A549 (cell line): Measurements from ENCODE around the gene ATG5. TPM values are rescaled to one million over a fixed set of nuclear protein-coding genes. Genes with fewer than 3 reads are reported as not detected.

Experiments used
- ATAC-seq, 2 experiments: fragments of 200-7000 bp in 1 of 2; fragments of >200 bp in 1 of 2; cut with Nextera tagmentation in 1 of 2; cut with Tn5 transposase in 1 of 2; 3 replicates each; pipeline versions ENCODE4 v1.8.0 to v1.9.1; 2018 to 2020; ENCODE audit warnings: mild to moderate bottlenecking in 1 of 2, moderate library complexity in 1 of 2
- CTCF ChIA-PET: fragments of 300-600 bp; sonication (Branson Sonifier 250); formaldehyde crosslinking; extraction: SDS; loops from one replicate; lab custom pipeline; 2021; ENCODE audit warnings: antibody characterized with exemption, inconsistent platforms; lab: Yijun Ruan, JAX
- POLR2A ChIA-PET: fragments of 350-600 bp; formaldehyde crosslinking; extraction: SDS; loops from one replicate; lab custom pipeline; 2021; ENCODE audit warnings: antibody characterized with exemption, inconsistent platforms; lab: Yijun Ruan, JAX
- DNase-seq, 2 experiments: peaks; one replicate each; pipeline versions ENCODE4 v3.0.0 to v3.0.0-alpha.2; 2011 to 2016; ENCODE audit warnings: low read depth in 1 of 2, low spot score in 1 of 2
- FAIRE-seq: peaks from 2 replicates; lab custom pipeline; 2011; peaks lifted over from hg19 to GRCh38; lab: Jason Lieb, UNC
- H3K27ac ChIP-seq, 2 experiments: fragments of >200 bp; sonication (Bioruptor Twin); formaldehyde crosslinking; 3 replicates each; pipeline ENCODE4 v1.5.1; 2016 to 2017
- H3K4me1 ChIP-seq: fragments of >200 bp; sonication (Bioruptor Twin); formaldehyde crosslinking; 3 replicates; pipeline ENCODE4 v1.6.1; 2016
- H3K4me2 ChIP-seq: fragments of >200 bp; sonication (Bioruptor Twin); formaldehyde crosslinking; 3 replicates; pipeline ENCODE4 v1.6.1; 2016
- H3K4me3 ChIP-seq: fragments of >200 bp; sonication (Bioruptor Twin); formaldehyde crosslinking; 3 replicates; pipeline ENCODE4 v1.5.1; 2016
- H3K9me3 ChIP-seq: fragments of >200 bp; sonication (Bioruptor Twin); formaldehyde crosslinking; 3 replicates; pipeline ENCODE4 v1.6.1; 2016
- BHLHE40 ChIP-seq: IDR thresholded peaks from 2 replicates; pipeline ENCODE4 v1.6.1; 2012; ENCODE audit warnings: low read depth, low read length, inconsistent platforms
- EHMT2 ChIP-seq: fragments of 200-600 bp; sonication (generic); IDR thresholded peaks from 2 replicates; pipeline ENCODE4 v1.6.1; 2016; ENCODE audit warnings: antibody characterized with exemption, low read depth, mild to moderate bottlenecking, moderate library complexity
- ESRRA ChIP-seq: fragments of 150-350 bp; IDR thresholded peaks from 2 replicates; pipeline ENCODE4 v1.6.1; 2014; ENCODE audit warnings: mild to moderate bottlenecking, low read length, borderline replicate concordance
- FOSB ChIP-seq: fragments of 250-450 bp; sonication (Bioruptor Pico); IDR thresholded peaks from 2 replicates; pipeline ENCODE4 v1.5.0; 2020; ENCODE audit warnings: mild to moderate bottlenecking, moderate library complexity
- FOSL2 ChIP-seq, 2 experiments: fragments of 450-650 bp in 1 of 2; fragments of >200 bp in 1 of 2; sonication (Bioruptor Twin) in 1 of 2; formaldehyde crosslinking; IDR thresholded peaks; 2 replicates each; pipeline versions ENCODE4 v1.5.0 to v1.6.1; 2016 to 2020; ENCODE audit warnings: mild to moderate bottlenecking in 1 of 2, moderate library complexity in 1 of 2
- FOXS1 ChIP-seq: fragments of 250-450 bp; sonication (Bioruptor Pico); IDR thresholded peaks from 2 replicates; pipeline ENCODE4 v1.5.0; 2020; ENCODE audit warnings: mild to moderate bottlenecking, moderate library complexity
- GATA3 ChIP-seq: IDR thresholded peaks from 2 replicates; pipeline ENCODE4 v1.6.1; 2012; ENCODE audit warnings: borderline replicate concordance
- HDAC2 ChIP-seq: fragments of 200-600 bp; sonication (generic); IDR thresholded peaks from 2 replicates; pipeline ENCODE4 v1.6.1; 2016
- HOXA7 ChIP-seq: fragments of 250-450 bp; sonication (Bioruptor Pico); IDR thresholded peaks from 2 replicates; pipeline ENCODE4 v1.5.0; 2020; ENCODE audit warnings: mild to moderate bottlenecking, moderate library complexity
- HOXB13 ChIP-seq: fragments of 250-450 bp; sonication (Bioruptor Pico); IDR thresholded peaks from 2 replicates; pipeline ENCODE4 v1.5.0; 2020; ENCODE audit warnings: low read depth, mild to moderate bottlenecking, moderate library complexity
- HOXB5 ChIP-seq: fragments of 250-450 bp; sonication (Bioruptor Pico); IDR thresholded peaks from 2 replicates; pipeline ENCODE4 v1.5.0; 2020; ENCODE audit warnings: mild to moderate bottlenecking, moderate library complexity
- JUNB ChIP-seq: fragments of >200 bp; sonication (Bioruptor Twin); formaldehyde crosslinking; IDR thresholded peaks from 2 replicates; pipeline ENCODE4 v1.6.1; 2016
- KDM1A ChIP-seq: fragments of 200-600 bp; sonication (generic); IDR thresholded peaks from 2 replicates; pipeline ENCODE4 v1.6.1; 2016; ENCODE audit warnings: low read depth, mild to moderate bottlenecking
- MYC ChIP-seq: IDR thresholded peaks from 2 replicates; pipeline ENCODE4 v1.6.1; 2012; ENCODE audit warnings: mild to moderate bottlenecking, inconsistent platforms, low read length, improper control_type of control experiment, borderline replicate concordance
- NFE2L2 ChIP-seq: fragments of 150-350 bp; conservative IDR thresholded peaks from 2 replicates; pipeline ENCODE4 v1.6.1; 2014; ENCODE audit warnings: low read length
- NPAS2 ChIP-seq: fragments of 250-450 bp; sonication (Bioruptor Pico); IDR thresholded peaks from 2 replicates; pipeline ENCODE4 v1.8.0; 2022; ENCODE audit warnings: mild to moderate bottlenecking, moderate library complexity, borderline replicate concordance
- POLR2A ChIP-seq: IDR thresholded peaks from 2 replicates; pipeline ENCODE4 v1.6.1; 2012; ENCODE audit warnings: mild to moderate bottlenecking, low read length
- RAD21 ChIP-seq, 2 experiments: fragments of >200 bp in 1 of 2; sonication (Bioruptor Twin) in 1 of 2; formaldehyde crosslinking in 1 of 2; IDR thresholded peaks in 1 of 2; conservative IDR thresholded peaks in 1 of 2; 2 replicates in 1 of 2; 3 replicates in 1 of 2; pipeline ENCODE4 v1.6.1; 2012 to 2018; ENCODE audit warnings: inconsistent platforms in 1 of 2
- RCOR1 ChIP-seq: fragments of 150-350 bp; IDR thresholded peaks from 2 replicates; pipeline ENCODE4 v1.6.1; 2014; ENCODE audit warnings: antibody characterized with exemption, low read length, low read depth
- RFX5 ChIP-seq: fragments of 450-650 bp; IDR thresholded peaks from 2 replicates; pipeline ENCODE4 v1.7.1; 2014; ENCODE audit warnings: antibody characterized with exemption, mild to moderate bottlenecking, moderate library complexity
- RNF2 ChIP-seq: fragments of 200-600 bp; sonication (generic); IDR thresholded peaks from 2 replicates; pipeline ENCODE4 v1.6.1; 2016; ENCODE audit warnings: low read depth, mild to moderate bottlenecking, antibody characterized with exemption, moderate library complexity, borderline replicate concordance
- SMC3 ChIP-seq: fragments of >200 bp; sonication (Bioruptor Twin); formaldehyde crosslinking; IDR thresholded peaks from 3 replicates; pipeline ENCODE4 v1.6.1; 2018; ENCODE audit warnings: inconsistent platforms
- SREBF2 ChIP-seq: fragments of 450-650 bp; IDR thresholded peaks from 2 replicates; pipeline ENCODE4 v1.6.1; 2014; ENCODE audit warnings: mild to moderate bottlenecking, moderate library complexity
- TFCP2L1 ChIP-seq: fragments of 250-450 bp; sonication (Bioruptor Pico); IDR thresholded peaks from 2 replicates; pipeline ENCODE4 v1.5.0; 2021; ENCODE audit warnings: mild to moderate bottlenecking
- ZFP36 ChIP-seq: fragments of 450-650 bp; IDR thresholded peaks from 2 replicates; pipeline ENCODE4 v1.6.1; 2014; ENCODE audit warnings: borderline replicate concordance; ENCODE audit not compliant: partially characterized antibody
- ZNF302 ChIP-seq: fragments of 250-450 bp; sonication (Bioruptor Pico); IDR thresholded peaks from 2 replicates; pipeline ENCODE4 v1.9.0; 2021; ENCODE audit warnings: inconsistent platforms, mild to moderate bottlenecking, moderate library complexity
- ZSCAN20 ChIP-seq: fragments of 250-450 bp; sonication (Bioruptor Pico); IDR thresholded peaks from 2 replicates; pipeline ENCODE4 v1.8.0; 2022; ENCODE audit warnings: mild to moderate bottlenecking, moderate library complexity
- WGBS: methylation state at CpG from one replicate; pipeline ENCODE4 v1.1.6; 2017; ENCODE audit errors: missing lambda C conversion rate; 5-methylcytosine and 5-hydroxymethylcytosine counted together
- polyA plus RNA-seq, 4 experiments: library from polyadenylated mRNA; depleted of rRNA in 3 of 4; stranded (reverse); fragments of >200 nt; fragmentation: RNase III in 1 of 4; extraction: RNeasy Plus Mini Kit Qiagen cat#74134 plus additional on column Dnase treatment in 1 of 4; gene quantifications; 2 replicates in 3 of 4; 3 replicates in 1 of 4; pipeline ENCODE4 v1.2.3, GENCODE V29; 2011 to 2017
- TF ChIP-seq, protein P1 (sequence below): fragments of 450-650 bp; IDR thresholded peaks from 2 replicates; pipeline ENCODE4 v1.6.1; 2014; ENCODE audit warnings: antibody characterized with exemption
- TF ChIP-seq, protein P2 (sequence below): fragments of 250-450 bp; sonication (Bioruptor Pico); IDR thresholded peaks from 2 replicates; pipeline ENCODE4 v1.5.0; 2021; ENCODE audit warnings: mild to moderate bottlenecking, moderate library complexity, borderline replicate concordance
- TF ChIP-seq, protein P3 (sequence below): IDR thresholded peaks from 2 replicates; pipeline ENCODE4 v1.6.1; 2012; ENCODE audit warnings: low read depth, borderline replicate concordance
- TF ChIP-seq, protein P4 (sequence below): fragments of >200 bp; sonication (Bioruptor Twin); formaldehyde crosslinking; IDR thresholded peaks from 2 replicates; pipeline ENCODE4 v1.6.1; 2016

Gene ATG5
- polyA plus RNA-seq, 2 of the 4 experiments (the other 2 are of a cell fraction) = 26.6 to 53.5 TPM

GRCh38 chr6:106359959-106360409 is 34.4 kb upstream of the ATG5 start:
- Histone ChIP-seq H3K4me1 (peaks cover 7% of the 10 kb centered on the region; the same call in 2 of the 3 replicates), H3K27ac (peak overlapping the region; percentile 22 to 60; a peak in 2 of 6 replicates), H3K4me3 (peak overlapping the region; percentile 68), H3K9me3 (no peaks in the 10 kb centered on the region), H3K4me2 (peak overlapping the region; percentile 89)
- TF ChIP-seq RCOR1 = no peak
- no peak for TF ChIP-seq HOXB5 (CRISPR knock-in tag)
- TF ChIP-seq SREBF2 = no peak
- TF ChIP-seq RAD21 (conservative IDR thresholded peaks at IDR 0.05 in 1 of 2, IDR thresholded peaks at IDR 0.05 in 1 of 2) = no peak
- TF ChIP-seq ESRRA = no peak
- no peak for TF ChIP-seq RFX5
- no peak for TF ChIP-seq SMC3
- TF ChIP-seq POLR2A = no peak
- TF ChIP-seq EHMT2 = no peak
- TF ChIP-seq TFCP2L1 (CRISPR knock-in tag) = no peak
- no peak for TF ChIP-seq JUNB
- TF ChIP-seq ZNF302 (CRISPR knock-in tag) = no peak
- TF ChIP-seq HOXA7 = no peak
- TF ChIP-seq HOXB13 (CRISPR knock-in tag) = no peak
- no peak for TF ChIP-seq BHLHE40
- TF ChIP-seq KDM1A = no peak
- no peak for TF ChIP-seq MYC
- TF ChIP-seq GATA3 = no peak
- no peak for TF ChIP-seq ZFP36
- WGBS = 10% methylated on average over 12 of the region's 12 CpGs
- ChIA-PET POLR2A (no interaction called here), CTCF (interaction anchor here (0.6 to 2.5 kb wide), 10 partner anchors 9 to 214 kb away, joined by 3 to 15 read pairs (median 4); no protein-coding TSS in a partner anchor)
- no peak; a peak in 1 of 6 replicates for ATAC-seq
- no peak for FAIRE-seq
- no peak for DNase-seq

- TF ChIP-seq HOXB5 (CRISPR knock-in tag) = no peak
- TF ChIP-seq RNF2 = no peak
- TF ChIP-seq, protein P1, sequence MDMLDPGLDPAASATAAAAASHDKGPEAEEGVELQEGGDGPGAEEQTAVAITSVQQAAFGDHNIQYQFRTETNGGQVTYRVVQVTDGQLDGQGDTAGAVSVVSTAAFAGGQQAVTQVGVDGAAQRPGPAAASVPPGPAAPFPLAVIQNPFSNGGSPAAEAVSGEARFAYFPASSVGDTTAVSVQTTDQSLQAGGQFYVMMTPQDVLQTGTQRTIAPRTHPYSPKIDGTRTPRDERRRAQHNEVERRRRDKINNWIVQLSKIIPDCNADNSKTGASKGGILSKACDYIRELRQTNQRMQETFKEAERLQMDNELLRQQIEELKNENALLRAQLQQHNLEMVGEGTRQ = no peak
- TF ChIP-seq ESRRA = no peak
- TF ChIP-seq, protein P2, sequence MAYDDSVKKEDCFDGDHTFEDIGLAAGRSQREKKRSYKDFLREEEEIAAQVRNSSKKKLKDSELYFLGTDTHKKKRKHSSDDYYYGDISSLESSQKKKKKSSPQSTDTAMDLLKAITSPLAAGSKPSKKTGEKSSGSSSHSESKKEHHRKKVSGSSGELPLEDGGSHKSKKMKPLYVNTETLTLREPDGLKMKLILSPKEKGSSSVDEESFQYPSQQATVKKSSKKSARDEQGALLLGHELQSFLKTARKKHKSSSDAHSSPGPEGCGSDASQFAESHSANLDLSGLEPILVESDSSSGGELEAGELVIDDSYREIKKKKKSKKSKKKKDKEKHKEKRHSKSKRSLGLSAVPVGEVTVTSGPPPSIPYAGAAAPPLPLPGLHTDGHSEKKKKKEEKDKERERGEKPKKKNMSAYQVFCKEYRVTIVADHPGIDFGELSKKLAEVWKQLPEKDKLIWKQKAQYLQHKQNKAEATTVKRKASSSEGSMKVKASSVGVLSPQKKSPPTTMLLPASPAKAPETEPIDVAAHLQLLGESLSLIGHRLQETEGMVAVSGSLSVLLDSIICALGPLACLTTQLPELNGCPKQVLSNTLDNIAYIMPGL (CRISPR knock-in tag) = no peak
- TF ChIP-seq HOXA7 = no peak
- TF ChIP-seq, protein P3, sequence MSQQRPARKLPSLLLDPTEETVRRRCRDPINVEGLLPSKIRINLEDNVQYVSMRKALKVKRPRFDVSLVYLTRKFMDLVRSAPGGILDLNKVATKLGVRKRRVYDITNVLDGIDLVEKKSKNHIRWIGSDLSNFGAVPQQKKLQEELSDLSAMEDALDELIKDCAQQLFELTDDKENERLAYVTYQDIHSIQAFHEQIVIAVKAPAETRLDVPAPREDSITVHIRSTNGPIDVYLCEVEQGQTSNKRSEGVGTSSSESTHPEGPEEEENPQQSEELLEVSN = no peak
- TF ChIP-seq GATA3 = no peak
- no peak for TF ChIP-seq ZNF302 (CRISPR knock-in tag)
- TF ChIP-seq FOSB (CRISPR knock-in tag) = no peak
- no peak for TF ChIP-seq EHMT2
- TF ChIP-seq NPAS2 = no peak
- no peak for TF ChIP-seq FOXS1 (CRISPR knock-in tag)
- no peak for TF ChIP-seq ZSCAN20
- TF ChIP-seq, protein P4, sequence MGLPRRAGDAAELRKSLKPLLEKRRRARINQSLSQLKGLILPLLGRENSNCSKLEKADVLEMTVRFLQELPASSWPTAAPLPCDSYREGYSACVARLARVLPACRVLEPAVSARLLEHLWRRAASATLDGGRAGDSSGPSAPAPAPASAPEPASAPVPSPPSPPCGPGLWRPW = no peak
- TF ChIP-seq NFE2L2 = no peak
- TF ChIP-seq FOSL2 (IDR thresholded peaks at IDR 0.05) = no peak
- TF ChIP-seq FOSL2 (CRISPR knock-in tag; IDR thresholded peaks at IDR 0.05) = no peak
- no peak for TF ChIP-seq HDAC2
- DNase-seq (no peak), FAIRE-seq (no peak), ATAC-seq (no peak)
- H3K4me3 ChIP-seq = no peak overlapping the region
- ChIA-PET CTCF (interaction anchor here (0.6 to 1.9 kb wide), 7 partner anchors 17 to 623 kb away, joined by 3 to 9 read pairs (median 3); no protein-coding TSS in a partner anchor), POLR2A (no interaction called here)
- no peak overlapping the region for H3K27ac ChIP-seq
- no peak overlapping the region for H3K4me2 ChIP-seq
- 0 out of 3 replicates have a peak, but pooled peaks cover 3% of the 10 kb centered on the region for H3K9me3 ChIP-seq
- peaks cover 7% of the 10 kb centered on the region; the same call in 2 of the 3 replicates for H3K4me1 ChIP-seq
- WGBS = 88% methylated on average over 1 of the region's 1 CpG
Observed at GRCh38 chr6:106356378-106356777, 30.8 kb upstream of the ATG5 start.
